Keratinocyte (primary cell): ENCODE data around the gene ADAMTSL1. TPM values are rescaled to one million over a fixed set of nuclear protein-coding genes. Genes with fewer than 3 reads are reported as not detected.

Experiments used
- DNase-seq: peaks from one replicate; pipeline ENCODE4 v3.0.0-alpha.2; 2011; ENCODE audit warnings: low read depth, missing footprints, low spot score
- FAIRE-seq: peaks from 2 replicates; lab custom pipeline; 2011; peaks lifted over from hg19 to GRCh38; lab: Jason Lieb, UNC
- H2AFZ ChIP-seq: 2 replicates; pipeline ENCODE4 v1.6.0; 2012; ENCODE audit warnings: low read length, control low read depth, inconsistent platforms; ENCODE audit not compliant: control insufficient read depth
- H3K27ac ChIP-seq: 2 replicates; pipeline ENCODE4 v1.5.1; 2011; ENCODE audit warnings: low read length; ENCODE audit not compliant: control insufficient read depth, insufficient read depth
- H3K27me3 ChIP-seq: 3 replicates; pipeline ENCODE4 v1.6.0; 2011; ENCODE audit warnings: low read length; ENCODE audit not compliant: control insufficient read depth, insufficient read depth; ENCODE audit errors: extremely low read depth
- H3K36me3 ChIP-seq, 2 experiments: 2 replicates in 1 of 2; 3 replicates in 1 of 2; pipeline ENCODE4 v1.5.1; 2011; ENCODE audit warnings: low read length in 2 of 2, mild to moderate bottlenecking in 1 of 2; ENCODE audit not compliant: control insufficient read depth in 2 of 2, insufficient read depth in 2 of 2; ENCODE audit errors: extremely low read depth in 1 of 2
- H3K4me1 ChIP-seq: 3 replicates; pipeline ENCODE4 v1.5.1; 2011; ENCODE audit warnings: low read length; ENCODE audit not compliant: control insufficient read depth, insufficient read depth; ENCODE audit errors: extremely low read depth
- H3K4me2 ChIP-seq: 3 replicates; pipeline ENCODE4 v1.6.0; 2011; ENCODE audit warnings: low read depth, low read length; ENCODE audit not compliant: control insufficient read depth, insufficient read depth; ENCODE audit errors: extremely low read depth
- H3K4me3 ChIP-seq, 3 experiments: fragments of 200-600 bp in 1 of 3; sonication (generic) in 1 of 3; 2 replicates in 2 of 3; 3 replicates in 1 of 3; pipeline ENCODE4 v1.5.1; 2011 to 2016; ENCODE audit warnings: low read length in 3 of 3, mild to moderate bottlenecking in 3 of 3, control low read depth in 2 of 3, inconsistent platforms in 1 of 3, low read depth in 1 of 3, mixed read lengths in 1 of 3, mixed run types in 1 of 3, moderate library complexity in 1 of 3; ENCODE audit not compliant: control insufficient read depth in 2 of 3, insufficient read depth in 2 of 3; ENCODE audit errors: extremely low read depth in 1 of 3
- H3K79me2 ChIP-seq: 2 replicates; pipeline ENCODE4 v1.6.0; 2012; ENCODE audit warnings: low read length; ENCODE audit not compliant: control insufficient read depth, insufficient read depth
- H3K9ac ChIP-seq: 3 replicates; pipeline ENCODE4 v1.6.0; 2011; ENCODE audit warnings: low read length; ENCODE audit not compliant: control insufficient read depth, insufficient read depth; ENCODE audit errors: extremely low read depth
- H3K9me1 ChIP-seq: 3 replicates; pipeline ENCODE4 v1.6.0; 2011; ENCODE audit warnings: low read length; ENCODE audit not compliant: control insufficient read depth, insufficient read depth; ENCODE audit errors: extremely low read depth
- H3K9me3 ChIP-seq: 2 replicates; pipeline ENCODE4 v1.5.1; 2012; ENCODE audit warnings: low read depth, low read length; ENCODE audit not compliant: control insufficient read depth
- H4K20me1 ChIP-seq: 3 replicates; pipeline ENCODE4 v1.6.0; 2011; ENCODE audit warnings: low read length; ENCODE audit not compliant: control insufficient read depth, insufficient read depth; ENCODE audit errors: extremely low read depth
- EZH2 ChIP-seq: IDR thresholded peaks from one replicate; pipeline ENCODE4 v1.6.1; 2012; ENCODE audit warnings: inconsistent platforms, mild to moderate bottlenecking, low read length, moderate library complexity
- dilution Hi-C: fragments of 300-500 bp; cut with MboI; formaldehyde crosslinking; loops from one replicate; pipeline ENCODE4 v1.7.0; 2020; ENCODE audit warnings: low sequenced_read_pairs; ENCODE audit not compliant: extremely low pct_ligation_motif_present
- polyA plus RNA-seq, 5 experiments: library from polyadenylated mRNA; depleted of rRNA in 3 of 5; stranded (reverse) in 3 of 5; stranded (forward) in 1 of 5; unstranded in 1 of 5; fragments of >200 nt; gene quantifications; 1 replicate in 1 of 5; 2 replicates in 3 of 5; 3 replicates in 1 of 5; pipeline versions ENCODE4 v1.2.1 to v1.2.3, GENCODE V29; 2011 to 2012; ENCODE audit warnings: missing spikeins in 2 of 5, low read depth in 1 of 5, low replicate concordance in 1 of 5
- TF ChIP-seq, protein P1 (sequence below), 3 experiments: IDR thresholded peaks in 1 of 3; conservative IDR thresholded peaks in 1 of 3; optimal IDR thresholded peaks in 1 of 3; 2 replicates in 2 of 3; 3 replicates in 1 of 3; pipeline versions ENCODE3 to v1.5.1; 2011; ENCODE audit warnings: low read length in 3 of 3, mild to moderate bottlenecking in 3 of 3, moderate library complexity in 2 of 3, control low read depth in 1 of 3, inconsistent platforms in 1 of 3; ENCODE audit not compliant: insufficient read depth in 2 of 3; ENCODE audit errors: extremely low read depth in 1 of 3

The ADAMTSL1 gene
- polyA plus RNA-seq, 1 donor (not counting 4 experiments of a cell fraction or from before 2014, with no cell fraction given), result 1.1 TPM

DNA sequence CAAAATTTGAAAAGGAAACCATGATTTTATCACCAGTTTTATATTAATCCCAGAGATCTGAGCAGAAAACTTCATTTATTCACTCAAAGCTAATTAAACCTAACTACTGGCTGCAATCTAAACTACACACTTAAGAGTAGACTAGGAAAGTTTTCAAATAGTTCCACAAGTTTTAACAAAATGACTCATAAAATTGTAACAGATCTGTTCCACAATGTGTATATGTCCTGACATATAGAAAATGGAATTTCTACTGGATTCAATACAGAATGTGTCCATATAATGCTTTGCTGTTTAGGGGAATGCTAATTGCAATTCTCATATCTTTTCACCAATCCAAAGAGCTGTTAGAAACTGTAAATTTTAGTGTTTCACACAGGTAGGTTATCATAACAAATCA lies 40.3 kb upstream of the ADAMTSL1 start:
- FAIRE-seq (no peak), DNase-seq (no peak)
- no peak overlapping the region for H3K4me3 ChIP-seq
- H3K4me2 ChIP-seq, result no peak overlapping the region
- no peaks in the 10 kb centered on the region for H3K79me2 ChIP-seq
- H4K20me1 ChIP-seq, result no peaks in the 10 kb centered on the region
- H2AFZ ChIP-seq, result no peak overlapping the region
- no peaks in the 10 kb centered on the region for H3K9me3 ChIP-seq
- H3K9ac ChIP-seq, result no peak overlapping the region
- H3K27me3 ChIP-seq, result no peaks in the 10 kb centered on the region
- TF ChIP-seq, protein P1, sequence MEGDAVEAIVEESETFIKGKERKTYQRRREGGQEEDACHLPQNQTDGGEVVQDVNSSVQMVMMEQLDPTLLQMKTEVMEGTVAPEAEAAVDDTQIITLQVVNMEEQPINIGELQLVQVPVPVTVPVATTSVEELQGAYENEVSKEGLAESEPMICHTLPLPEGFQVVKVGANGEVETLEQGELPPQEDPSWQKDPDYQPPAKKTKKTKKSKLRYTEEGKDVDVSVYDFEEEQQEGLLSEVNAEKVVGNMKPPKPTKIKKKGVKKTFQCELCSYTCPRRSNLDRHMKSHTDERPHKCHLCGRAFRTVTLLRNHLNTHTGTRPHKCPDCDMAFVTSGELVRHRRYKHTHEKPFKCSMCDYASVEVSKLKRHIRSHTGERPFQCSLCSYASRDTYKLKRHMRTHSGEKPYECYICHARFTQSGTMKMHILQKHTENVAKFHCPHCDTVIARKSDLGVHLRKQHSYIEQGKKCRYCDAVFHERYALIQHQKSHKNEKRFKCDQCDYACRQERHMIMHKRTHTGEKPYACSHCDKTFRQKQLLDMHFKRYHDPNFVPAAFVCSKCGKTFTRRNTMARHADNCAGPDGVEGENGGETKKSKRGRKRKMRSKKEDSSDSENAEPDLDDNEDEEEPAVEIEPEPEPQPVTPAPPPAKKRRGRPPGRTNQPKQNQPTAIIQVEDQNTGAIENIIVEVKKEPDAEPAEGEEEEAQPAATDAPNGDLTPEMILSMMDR (optimal IDR thresholded peaks at IDR 0.05 in 1 of 3, IDR thresholded peaks at IDR 0.05 in 1 of 3, conservative IDR thresholded peaks at IDR 0.05 in 1 of 3; ENCODE audit: extremely low read depth in 1 of 3, insufficient read depth in 2 of 3, low read length in 3 of 3), result no peak
- TF ChIP-seq EZH2, result no peak
- H3K4me1 ChIP-seq, result peaks cover 8% of the 10 kb centered on the region
- dilution Hi-C loops, result no loop called here
- no peaks in the 10 kb centered on the region for H3K36me3 ChIP-seq
- H3K9me1 ChIP-seq, result no peaks in the 10 kb centered on the region
- H3K27ac ChIP-seq, result no peak overlapping the region

DNA sequence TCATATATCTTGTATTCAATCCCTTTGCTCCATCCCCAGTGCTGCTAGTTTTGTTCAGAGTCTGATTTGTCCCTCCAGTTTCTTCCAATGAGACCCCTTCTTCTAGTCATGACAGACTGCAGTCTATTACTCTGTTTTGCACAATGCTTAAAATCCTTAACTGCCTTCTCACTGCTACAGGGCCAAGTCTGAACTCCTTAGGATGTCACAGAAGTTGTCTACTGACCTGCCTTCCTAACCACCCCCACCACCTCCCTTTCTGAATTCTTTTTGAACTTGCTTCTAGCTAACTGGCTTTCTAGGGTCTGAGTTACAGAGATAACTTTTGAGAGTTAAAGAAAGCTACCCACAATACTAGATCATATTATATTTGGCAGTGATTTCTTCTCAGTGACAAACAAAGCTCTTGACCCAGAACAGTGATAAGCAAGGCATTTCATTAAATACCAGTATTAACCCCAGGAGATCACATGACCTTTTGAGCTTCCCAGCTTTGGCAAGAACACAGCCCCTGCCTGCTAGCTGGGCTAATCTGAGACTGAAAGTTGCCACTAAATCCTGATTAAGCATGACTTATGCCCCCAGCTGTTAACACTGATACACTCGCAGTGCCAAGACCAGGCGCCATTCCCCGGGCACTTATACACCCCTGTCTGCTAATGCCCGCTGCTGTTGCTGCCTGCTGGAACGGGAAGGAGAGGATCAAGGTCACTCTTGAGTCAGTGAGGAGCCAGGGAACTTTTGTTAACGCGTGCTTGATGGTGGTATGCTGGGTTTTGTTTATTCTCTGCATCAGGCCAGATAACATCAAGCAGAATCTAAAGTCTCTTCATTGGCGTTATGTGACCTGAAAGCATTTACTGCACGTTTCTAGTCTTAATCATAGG lies 36.4 kb upstream of the ADAMTSL1 start:
- Histone ChIP-seq H3K4me2 (peak overlapping the region; percentile 77), H3K9ac (no peak overlapping the region)
- DNase-seq, result no peak

More for the DNA sequence above, 36.4 kb upstream of the ADAMTSL1 start:
- dilution Hi-C loops, result no loop called here
- Histone ChIP-seq H3K9me1 (no peaks in the 10 kb centered on the region), H3K36me3 (no peaks in the 10 kb centered on the region), H3K27ac (no peak overlapping the region), H3K4me1 (peaks cover 13% of the 10 kb centered on the region), H3K79me2 (no peaks in the 10 kb centered on the region), H3K4me3 (no peak overlapping the region), H3K9me3 (no peaks in the 10 kb centered on the region), H3K27me3 (no peaks in the 10 kb centered on the region), H4K20me1 (no peaks in the 10 kb centered on the region), H2AFZ (peak overlapping the region; percentile 87)
- TF ChIP-seq, protein P1 (optimal IDR thresholded peaks at IDR 0.05 in 1 of 3, IDR thresholded peaks at IDR 0.05 in 1 of 3, conservative IDR thresholded peaks at IDR 0.05 in 1 of 3; ENCODE audit: extremely low read depth in 1 of 3, insufficient read depth in 2 of 3, low read length in 3 of 3), result no peak
- peak; percentile 75 for FAIRE-seq
